GM19239 (cell line): Measurements from ENCODE around the gene ELMO3.

Source experiments
- DNase-seq: peaks from one replicate; pipeline ENCODE4 v3.0.0; 2011; ENCODE audit warnings: low spot score; ENCODE audit not compliant: insufficient read length
- FAIRE-seq: peaks from 2 replicates; lab custom pipeline; 2011; peaks lifted over from hg19 to GRCh38; lab: Jason Lieb, UNC

The ELMO3 gene

DNA sequence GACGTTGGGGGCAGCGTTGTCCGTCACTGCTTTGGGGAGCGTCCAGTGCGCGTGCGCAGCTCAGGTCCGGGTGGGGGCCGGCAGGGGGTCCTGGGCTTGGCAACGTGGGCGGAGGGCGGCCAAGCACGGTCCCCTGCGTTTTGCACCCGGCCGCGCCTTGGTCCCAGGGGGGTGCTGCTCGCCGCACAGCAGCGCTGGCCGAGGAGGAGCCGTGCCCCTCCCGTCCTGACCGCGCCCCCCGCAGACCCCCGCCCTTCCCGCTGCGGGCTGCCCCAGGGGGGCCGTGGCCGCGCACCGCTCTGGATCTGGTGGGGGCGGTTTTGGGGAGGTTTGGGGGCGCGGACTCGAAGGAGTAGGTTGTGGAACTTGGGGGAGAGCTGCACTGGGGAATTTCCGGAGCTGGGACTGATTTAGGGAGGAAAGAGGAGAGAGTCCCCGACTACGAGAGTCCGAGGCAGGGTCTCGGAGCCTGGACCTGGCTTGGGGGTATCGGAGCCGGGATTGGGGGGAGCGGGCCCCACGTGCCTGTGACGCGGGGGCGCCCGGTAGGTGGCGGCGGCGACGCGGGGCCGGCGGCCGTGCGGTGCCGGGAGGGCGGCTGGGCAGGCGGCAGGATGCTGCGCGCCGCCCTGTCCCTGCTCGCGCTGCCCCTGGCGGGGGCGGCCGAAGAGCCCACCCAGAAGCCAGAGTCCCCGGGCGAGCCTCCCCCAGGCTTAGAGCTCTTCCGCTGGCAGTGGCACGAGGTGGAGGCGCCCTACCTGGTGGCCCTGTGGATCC, 49.7 kb downstream of the ELMO3 start, which contains the start of gene SLC9A5:
Gene SLC9A5 (plus strand): TSS at position 579 of the 777 bp plus-strand sequence. CDS start 36 bp downstream, at position 615.
- no peak for DNase-seq
- FAIRE-seq = no peak

GRCh38 chr16:67249178-67250044, 50.5 kb downstream of the ELMO3 start:
- FAIRE-seq = no peak
- no peak for DNase-seq

DNA sequence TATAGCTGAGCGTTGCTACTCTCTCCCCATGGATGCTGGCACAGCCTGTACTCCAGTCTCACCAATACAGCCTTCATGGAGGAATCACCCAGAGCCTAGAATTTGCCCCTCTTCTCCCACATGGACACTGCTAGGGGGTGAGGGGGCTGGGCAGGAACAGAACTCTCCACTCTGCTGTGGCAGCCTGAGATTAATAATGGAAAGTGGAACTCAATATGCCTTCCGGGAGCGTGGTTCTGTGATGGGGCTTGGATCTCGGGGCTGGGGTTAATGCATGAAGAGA, 51.1 kb downstream of the ELMO3 start:
- DNase-seq (no peak), FAIRE-seq (no peak)

- FAIRE-seq (no peak), DNase-seq (no peak)
Measured at GRCh38 chr16:67252609-67253497, 53.9 kb downstream of the ELMO3 start.
